Adrenal gland (tissue), 5 donors: ENCODE measurements around the gene LBH.

ENCODE experiments used
- POLR2A ChIP-seq, 2 donors: fragments of 450-650 bp; IDR thresholded peaks; one replicate each; pipeline ENCODE4 v1.6.1; 2017; ENCODE audit warnings: antibody characterized with exemption in 2 of 2, mild to moderate bottlenecking in 2 of 2, moderate library complexity in 1 of 2
- TF ChIP-seq, protein P1 (sequence below), 6 experiments: fragments of 450-650 bp in 4 of 6; fragments of 200-600 bp in 2 of 6; sonication (generic) in 1 of 6; IDR thresholded peaks; 1 replicate in 5 of 6; 2 replicates in 1 of 6; pipeline versions ENCODE4 v1.5.1 to v1.8.0; 2016 to 2021; ENCODE audit warnings: antibody characterized with exemption in 6 of 6, mild to moderate bottlenecking in 2 of 6, moderate library complexity in 1 of 6
- donor health status: DM: no; HTN: no; CAD: no.

DNA sequence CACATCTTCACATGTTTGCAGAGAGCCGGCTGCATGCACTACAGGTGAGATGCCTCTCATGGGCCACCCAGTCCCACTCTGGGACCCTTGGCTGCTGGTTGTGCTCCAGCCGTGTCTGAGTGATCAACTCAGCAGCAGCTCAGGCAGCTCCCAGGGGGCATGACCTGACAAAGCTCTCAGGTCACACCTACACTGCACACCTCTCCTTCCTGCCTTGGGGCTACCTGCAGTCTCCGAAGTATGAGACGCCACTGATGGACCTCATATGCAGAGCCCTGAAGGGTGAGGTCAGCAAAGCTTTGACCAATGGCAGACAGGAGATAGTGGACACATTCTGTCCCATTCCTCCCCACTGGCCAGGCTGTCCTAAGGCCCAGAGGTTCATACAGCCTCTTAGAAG lies 51.4 kb downstream of the LBH start:
- TF ChIP-seq, protein P1, sequence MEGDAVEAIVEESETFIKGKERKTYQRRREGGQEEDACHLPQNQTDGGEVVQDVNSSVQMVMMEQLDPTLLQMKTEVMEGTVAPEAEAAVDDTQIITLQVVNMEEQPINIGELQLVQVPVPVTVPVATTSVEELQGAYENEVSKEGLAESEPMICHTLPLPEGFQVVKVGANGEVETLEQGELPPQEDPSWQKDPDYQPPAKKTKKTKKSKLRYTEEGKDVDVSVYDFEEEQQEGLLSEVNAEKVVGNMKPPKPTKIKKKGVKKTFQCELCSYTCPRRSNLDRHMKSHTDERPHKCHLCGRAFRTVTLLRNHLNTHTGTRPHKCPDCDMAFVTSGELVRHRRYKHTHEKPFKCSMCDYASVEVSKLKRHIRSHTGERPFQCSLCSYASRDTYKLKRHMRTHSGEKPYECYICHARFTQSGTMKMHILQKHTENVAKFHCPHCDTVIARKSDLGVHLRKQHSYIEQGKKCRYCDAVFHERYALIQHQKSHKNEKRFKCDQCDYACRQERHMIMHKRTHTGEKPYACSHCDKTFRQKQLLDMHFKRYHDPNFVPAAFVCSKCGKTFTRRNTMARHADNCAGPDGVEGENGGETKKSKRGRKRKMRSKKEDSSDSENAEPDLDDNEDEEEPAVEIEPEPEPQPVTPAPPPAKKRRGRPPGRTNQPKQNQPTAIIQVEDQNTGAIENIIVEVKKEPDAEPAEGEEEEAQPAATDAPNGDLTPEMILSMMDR (IDR thresholded peaks at IDR 0.05): no peak
- no peak for TF ChIP-seq POLR2A (IDR thresholded peaks at IDR 0.05)
